K562 (cell line): ENCODE measurements around the gene PEX7. TPM values are rescaled to one million over a fixed set of nuclear protein-coding genes. Genes with fewer than 3 reads are reported as not detected.
A peak's percentile ranks its signal among the peaks of the same experiment; 100 is the strongest.

Source experiments
- ARID1B ChIP-seq: fragments of 450-650 bp; IDR thresholded peaks from 2 replicates; pipeline ENCODE4 v1.6.1; 2016; ENCODE audit warnings: antibody characterized with exemption, mild to moderate bottlenecking, inconsistent platforms
- ATF3 ChIP-seq, 2 experiments: fragments of 450-650 bp in 1 of 2; sonication (generic) in 1 of 2; formaldehyde crosslinking in 1 of 2; IDR thresholded peaks in 1 of 2; conservative IDR thresholded peaks in 1 of 2; 2 replicates each; pipeline versions ENCODE4 v1.6.1 to v1.8.1; 2016 to 2023; ENCODE audit warnings: mild to moderate bottlenecking in 2 of 2, moderate library complexity in 2 of 2, inconsistent platforms in 1 of 2, missing genetic modification reagents in 1 of 2
- CEBPB ChIP-seq: fragments of 450-650 bp; IDR thresholded peaks from 2 replicates; pipeline ENCODE4 v1.6.1; 2016; ENCODE audit warnings: missing genetic modification characterization, missing compliant biosample characterization
- CHD1 ChIP-seq: fragments of 200-600 bp; sonication (generic); IDR thresholded peaks from one replicate; pipeline ENCODE4 v1.6.1; 2012; ENCODE audit warnings: mild to moderate bottlenecking, moderate library complexity, low read length, inconsistent platforms
- CREB1 ChIP-seq, 2 experiments: sonication (generic) in 1 of 2; formaldehyde crosslinking in 1 of 2; IDR thresholded peaks; 2 replicates each; pipeline versions ENCODE4 v1.6.1 to v1.8.0; 2012 to 2022; ENCODE audit warnings: inconsistent platforms in 1 of 2, mild to moderate bottlenecking in 1 of 2, missing genetic modification reagents in 1 of 2, moderate library complexity in 1 of 2
- CTBP1 ChIP-seq: fragments of 450-650 bp; IDR thresholded peaks from 2 replicates; pipeline ENCODE4 v1.6.1; 2016; ENCODE audit warnings: borderline replicate concordance
- E2F4 ChIP-seq: sonication (generic); formaldehyde crosslinking; IDR thresholded peaks from 2 replicates; pipeline ENCODE4 v1.8.0; 2022; ENCODE audit warnings: mild to moderate bottlenecking, low read depth, missing genetic modification reagents
- ELF4 ChIP-seq: fragments of 450-650 bp; formaldehyde crosslinking; IDR thresholded peaks from 2 replicates; pipeline ENCODE4 v1.4.0; 2022; ENCODE audit warnings: missing genetic modification characterization
- HMG20A ChIP-seq: fragments of 450-650 bp; formaldehyde crosslinking; conservative IDR thresholded peaks from 2 replicates; pipeline ENCODE4 v1.4.0; 2020; ENCODE audit warnings: mild to moderate bottlenecking, mixed read lengths
- HNRNPK ChIP-seq: fragments of 200-400 bp; formaldehyde crosslinking; IDR thresholded peaks from one replicate; pipeline ENCODE4 v1.6.1; 2018; ENCODE audit warnings: mild to moderate bottlenecking, low read depth, low read length; ENCODE audit not compliant: poor library complexity, severe bottlenecking
- PCBP2 ChIP-seq: fragments of 200-400 bp; formaldehyde crosslinking; IDR thresholded peaks from 2 replicates; pipeline ENCODE4 v1.6.1; 2018; ENCODE audit warnings: low read length, low read depth, mild to moderate bottlenecking, moderate library complexity; ENCODE audit not compliant: poor library complexity, severe bottlenecking
- POLR2G ChIP-seq: fragments of 200-400 bp; formaldehyde crosslinking; IDR thresholded peaks from 2 replicates; pipeline ENCODE4 v1.6.1; 2017; ENCODE audit warnings: low read depth, mild to moderate bottlenecking, antibody characterized with exemption, low read length, moderate library complexity
- RBM17 ChIP-seq: fragments of 200-400 bp; formaldehyde crosslinking; IDR thresholded peaks from 2 replicates; pipeline ENCODE4 v1.6.1; 2017; ENCODE audit warnings: low read depth, mild to moderate bottlenecking, low read length, borderline replicate concordance
- SMARCA4 ChIP-seq: fragments of 450-650 bp; IDR thresholded peaks from 2 replicates; pipeline ENCODE4 v1.6.1; 2016
- SMARCB1 ChIP-seq: IDR thresholded peaks from 2 replicates; pipeline ENCODE4 v1.6.1; 2011; ENCODE audit warnings: improper control_type of control experiment, low read depth; ENCODE audit not compliant: insufficient read length
- SMARCE1 ChIP-seq: fragments of 450-650 bp; IDR thresholded peaks from 2 replicates; pipeline ENCODE4 v1.7.1; 2016; ENCODE audit warnings: mild to moderate bottlenecking
- SRSF1 ChIP-seq: fragments of 200-400 bp; formaldehyde crosslinking; IDR thresholded peaks from 2 replicates; pipeline ENCODE4 v1.6.1; 2017; ENCODE audit warnings: mild to moderate bottlenecking, low read depth, low read length, moderate library complexity
- TCF7 ChIP-seq: sonication (generic); IDR thresholded peaks from 2 replicates; pipeline ENCODE4 v1.6.1; 2016; ENCODE audit warnings: antibody characterized with exemption, borderline replicate concordance
- TGIF2 ChIP-seq: sonication (generic); formaldehyde crosslinking; IDR thresholded peaks from 2 replicates; pipeline ENCODE4 v1.8.1; 2022; ENCODE audit warnings: mild to moderate bottlenecking, missing genetic modification reagents, moderate library complexity
- ZNF143 ChIP-seq: sonication (generic); formaldehyde crosslinking; IDR thresholded peaks from 2 replicates; pipeline ENCODE4 v1.9.0; 2022; ENCODE audit warnings: mild to moderate bottlenecking, missing genetic modification reagents
- ZNF324 ChIP-seq: fragments of 250-450 bp; sonication (Bioruptor Pico); IDR thresholded peaks from 2 replicates; pipeline ENCODE4 v1.4.0; 2020; ENCODE audit warnings: mild to moderate bottlenecking
- ZNF41 ChIP-seq: fragments of 250-450 bp; sonication (Bioruptor Pico); conservative IDR thresholded peaks from 2 replicates; pipeline ENCODE4 v1.4.0; 2020; ENCODE audit warnings: mild to moderate bottlenecking
- ZNF79 ChIP-seq: fragments of 250-450 bp; sonication (Bioruptor Pico); IDR thresholded peaks from 2 replicates; pipeline ENCODE4 v1.4.0; 2020; ENCODE audit warnings: low read depth, mild to moderate bottlenecking, moderate library complexity
- ZSCAN29 ChIP-seq: fragments of 450-650 bp; IDR thresholded peaks from 2 replicates; pipeline ENCODE4 v1.6.1; 2017
- ZSCAN32 ChIP-seq: fragments of 450-650 bp; formaldehyde crosslinking; IDR thresholded peaks from 2 replicates; pipeline ENCODE4 v1.4.0; 2020; ENCODE audit warnings: mild to moderate bottlenecking, moderate library complexity
- polyA plus RNA-seq, 8 experiments: library from polyadenylated mRNA; depleted of rRNA in 4 of 8; stranded (reverse) in 5 of 8; unstranded in 3 of 8; fragments of >200 nt; fragmentation: Nextera tagmentation in 2 of 8; fragmentation: Illumina TruSeq in 1 of 8; extraction: Ambion mirVana in 2 of 8; extraction: Trizol in 1 of 8; gene quantifications; 2 replicates each; pipeline versions ENCODE4 v1.2.1 to v1.2.3, GENCODE V29; 2011 to 2014; ENCODE audit warnings: inconsistent platforms in 1 of 8, missing spikeins in 1 of 8
- total RNA-seq, 7 experiments: library from RNA; depleted of rRNA in 6 of 7; stranded (reverse); fragments of >200 nt in 6 of 7; fragmentation: Illumina TruSeq in 2 of 7; extraction: Trizol in 2 of 7; gene quantifications; 2 replicates each; pipeline versions ENCODE4 v1.2.1 to v1.2.3, GENCODE V29; 2011 to 2021; ENCODE audit warnings: low replicate concordance in 1 of 7
- TF ChIP-seq, protein P1 (sequence below): fragments of 250-450 bp; sonication (Bioruptor Pico); IDR thresholded peaks from 2 replicates; pipeline ENCODE4 v1.5.0; 2021
- TF ChIP-seq, protein P2 (sequence below): fragments of 450-650 bp; IDR thresholded peaks from 2 replicates; pipeline ENCODE4 v1.6.1; 2016

The PEX7 gene
- total and polyA plus RNA-seq, 9 of the 15 experiments (the other 6 are each of a cell fraction or from before 2014, with no cell fraction given): 1.6 to 12.9 (median 9.1) TPM

GRCh38 chr6:136886091-136886490, 63.7 kb downstream of the PEX7 start (continued):
- TF ChIP-seq CEBPB (tag) (peak; percentile 74), CHD1 (no peak), PCBP2 (no peak), SRSF1 (no peak), TGIF2 (CRISPR knock-in tag) (no peak), ARID1B (peak; percentile 52), HNRNPK (no peak), SMARCE1 (0 out of 2 replicates have a peak, but pooled peaks have one; percentile 39), CTBP1 (0 out of 2 replicates have a peak, but pooled peaks have one; percentile 16), RBM17 (no peak), ZNF324 (CRISPR knock-in tag) (no peak), CREB1 (IDR thresholded peaks at IDR 0.05) (no peak), CREB1 (CRISPR knock-in tag; IDR thresholded peaks at IDR 0.05) (no peak), ZSCAN32 (no peak), ZSCAN29 (no peak), SMARCB1 (no peak), HMG20A (CRISPR knock-in tag) (no peak), E2F4 (CRISPR knock-in tag) (no peak), ZNF143 (CRISPR knock-in tag) (no peak), ATF3 (IDR thresholded peaks at IDR 0.05) (peak; percentile 71), ATF3 (CRISPR knock-in tag; conservative IDR thresholded peaks at IDR 0.05) (0 out of 2 replicates have a peak, but pooled peaks have one; percentile 21), TCF7 (no peak), POLR2G (no peak), ZNF41 (CRISPR knock-in tag) (no peak), SMARCA4 (peak; percentile 60), ZNF79 (CRISPR knock-in tag) (no peak), ELF4 (CRISPR knock-in tag) (no peak)
- TF ChIP-seq, protein P1, sequence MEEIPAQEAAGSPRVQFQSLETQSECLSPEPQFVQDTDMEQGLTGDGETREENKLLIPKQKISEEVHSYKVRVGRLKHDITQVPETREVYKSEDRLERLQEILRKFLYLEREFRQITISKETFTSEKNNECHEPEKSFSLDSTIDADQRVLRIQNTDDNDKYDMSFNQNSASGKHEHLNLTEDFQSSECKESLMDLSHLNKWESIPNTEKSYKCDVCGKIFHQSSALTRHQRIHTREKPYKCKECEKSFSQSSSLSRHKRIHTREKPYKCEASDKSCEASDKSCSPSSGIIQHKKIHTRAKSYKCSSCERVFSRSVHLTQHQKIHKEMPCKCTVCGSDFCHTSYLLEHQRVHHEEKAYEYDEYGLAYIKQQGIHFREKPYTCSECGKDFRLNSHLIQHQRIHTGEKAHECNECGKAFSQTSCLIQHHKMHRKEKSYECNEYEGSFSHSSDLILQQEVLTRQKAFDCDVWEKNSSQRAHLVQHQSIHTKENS: no peak
- TF ChIP-seq, protein P2, sequence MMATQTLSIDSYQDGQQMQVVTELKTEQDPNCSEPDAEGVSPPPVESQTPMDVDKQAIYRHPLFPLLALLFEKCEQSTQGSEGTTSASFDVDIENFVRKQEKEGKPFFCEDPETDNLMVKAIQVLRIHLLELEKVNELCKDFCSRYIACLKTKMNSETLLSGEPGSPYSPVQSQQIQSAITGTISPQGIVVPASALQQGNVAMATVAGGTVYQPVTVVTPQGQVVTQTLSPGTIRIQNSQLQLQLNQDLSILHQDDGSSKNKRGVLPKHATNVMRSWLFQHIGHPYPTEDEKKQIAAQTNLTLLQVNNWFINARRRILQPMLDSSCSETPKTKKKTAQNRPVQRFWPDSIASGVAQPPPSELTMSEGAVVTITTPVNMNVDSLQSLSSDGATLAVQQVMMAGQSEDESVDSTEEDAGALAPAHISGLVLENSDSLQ: no peak
